Lower lobe of right lung (tissue), 2 donors: ENCODE data around the gene PML. TPM values are rescaled to one million over a fixed set of nuclear protein-coding genes. Genes with fewer than 3 reads are reported as not detected.

Experiments used
- ATAC-seq, 2 donors: fragments of 200-7000 bp; cut with Tn5 transposase; one replicate each; pipeline ENCODE4 v1.9.1; 2020 to 2022; ENCODE audit warnings: mild to moderate bottlenecking in 2 of 2, moderate library complexity in 2 of 2
- DNase-seq: peaks from one replicate; pipeline ENCODE4 v3.0.0-alpha.2; 2020
- H3K27ac ChIP-seq: fragments of 200-600 bp; one replicate; pipeline ENCODE4 v1.8.0; 2022
- H3K27me3 ChIP-seq: fragments of 200-600 bp; one replicate; pipeline ENCODE4 v1.8.0; 2022; ENCODE audit warnings: low read depth
- H3K36me3 ChIP-seq: fragments of 200-600 bp; one replicate; pipeline ENCODE4 v1.8.0; 2022; ENCODE audit warnings: mild to moderate bottlenecking
- H3K4me1 ChIP-seq: fragments of 200-600 bp; one replicate; pipeline ENCODE4 v1.8.0; 2022
- H3K4me3 ChIP-seq: fragments of 200-600 bp; one replicate; pipeline ENCODE4 v1.8.0; 2022; ENCODE audit warnings: mild to moderate bottlenecking
- H3K9me3 ChIP-seq: fragments of 200-600 bp; one replicate; pipeline ENCODE4 v1.8.0; 2022
- intact Hi-C: fragments of 100-400 bp; cut with DNase I; formaldehyde crosslinking; loops from one replicate; pipeline ENCODE4 v1.11.0; 2022
- total RNA-seq: library from RNA; stranded (reverse); fragmentation: NEBNext Ultra II Directional; extraction: Animal tissue kit (Norgen Biotek cat#: 25700); gene quantifications from one replicate; pipeline ENCODE4 v1.2.1, GENCODE V29; 2021
- TF ChIP-seq, protein P1 (sequence below): fragments of 200-600 bp; IDR thresholded peaks from one replicate; pipeline ENCODE4 v1.8.0; 2022; ENCODE audit warnings: antibody characterized with exemption, mild to moderate bottlenecking
- donor health status: DM: no; HTN: yes; CAD: no; lungs with severe emphysema.

The PML gene
- total RNA-seq, 1 donor from 2014 or later, result 79.4 TPM

DNA sequence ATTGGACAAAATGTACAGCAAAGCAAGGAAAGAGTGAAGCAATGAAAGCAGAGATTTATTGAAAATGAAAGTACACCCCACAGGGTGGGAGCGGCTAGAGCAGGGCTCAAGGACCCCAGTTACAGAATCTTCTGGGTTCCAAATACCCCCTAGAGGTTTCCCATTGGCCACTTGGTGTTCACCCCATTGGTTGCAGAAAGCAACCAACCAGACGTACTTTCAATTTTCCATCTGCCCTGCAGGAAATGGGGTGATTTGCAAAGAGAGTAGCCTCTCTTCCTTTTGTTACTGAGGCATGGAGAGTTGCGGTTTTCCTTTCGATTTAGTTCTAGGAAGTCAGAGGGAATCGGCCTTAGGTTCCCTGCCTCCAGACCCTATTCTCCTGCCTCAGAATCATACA, 2.4 kb downstream of the PML start:
- H3K9me3 ChIP-seq, result no peaks in the 10 kb centered on the region
- no peaks in the 10 kb centered on the region for H3K27me3 ChIP-seq
- TF ChIP-seq, protein P1, sequence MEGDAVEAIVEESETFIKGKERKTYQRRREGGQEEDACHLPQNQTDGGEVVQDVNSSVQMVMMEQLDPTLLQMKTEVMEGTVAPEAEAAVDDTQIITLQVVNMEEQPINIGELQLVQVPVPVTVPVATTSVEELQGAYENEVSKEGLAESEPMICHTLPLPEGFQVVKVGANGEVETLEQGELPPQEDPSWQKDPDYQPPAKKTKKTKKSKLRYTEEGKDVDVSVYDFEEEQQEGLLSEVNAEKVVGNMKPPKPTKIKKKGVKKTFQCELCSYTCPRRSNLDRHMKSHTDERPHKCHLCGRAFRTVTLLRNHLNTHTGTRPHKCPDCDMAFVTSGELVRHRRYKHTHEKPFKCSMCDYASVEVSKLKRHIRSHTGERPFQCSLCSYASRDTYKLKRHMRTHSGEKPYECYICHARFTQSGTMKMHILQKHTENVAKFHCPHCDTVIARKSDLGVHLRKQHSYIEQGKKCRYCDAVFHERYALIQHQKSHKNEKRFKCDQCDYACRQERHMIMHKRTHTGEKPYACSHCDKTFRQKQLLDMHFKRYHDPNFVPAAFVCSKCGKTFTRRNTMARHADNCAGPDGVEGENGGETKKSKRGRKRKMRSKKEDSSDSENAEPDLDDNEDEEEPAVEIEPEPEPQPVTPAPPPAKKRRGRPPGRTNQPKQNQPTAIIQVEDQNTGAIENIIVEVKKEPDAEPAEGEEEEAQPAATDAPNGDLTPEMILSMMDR, result peak; percentile 17
- peaks cover 34% of the 10 kb centered on the region for H3K36me3 ChIP-seq
- intact Hi-C loops, result loop anchor here (10.0 kb wide), 1 partner anchor 48 kb away; no protein-coding TSS in a partner anchor
- H3K4me1 ChIP-seq, result peaks cover 85% of the 10 kb centered on the region
- H3K27ac ChIP-seq, result peak overlapping the region; percentile 64
- DNase-seq (no peak), ATAC-seq (no peak)
- H3K4me3 ChIP-seq, result peak overlapping the region; percentile 75

GRCh38 chr15:73997986-73998385, 3.5 kb downstream of the PML start:
- H3K27ac ChIP-seq, result no peak overlapping the region
- ATAC-seq (no peak), DNase-seq (no peak)
- no peaks in the 10 kb centered on the region for H3K9me3 ChIP-seq
- intact Hi-C loops, result loop anchor here (10.0 kb wide), 1 partner anchor 47 kb away; no protein-coding TSS in a partner anchor
- peak overlapping the region; percentile 75 for H3K4me3 ChIP-seq
- no peaks in the 10 kb centered on the region for H3K27me3 ChIP-seq
- TF ChIP-seq, protein P1, result no peak
- H3K4me1 ChIP-seq, result peaks cover 81% of the 10 kb centered on the region
- H3K36me3 ChIP-seq, result peaks cover 44% of the 10 kb centered on the region

- Histone ChIP-seq H3K27me3 (no peaks in the 10 kb centered on the region), H3K4me1 (peaks cover 80% of the 10 kb centered on the region), H3K36me3 (peaks cover 51% of the 10 kb centered on the region), H3K9me3 (no peaks in the 10 kb centered on the region), H3K4me3 (no peak overlapping the region), H3K27ac (peak overlapping the region; percentile 47)
- DNase-seq (no peak), ATAC-seq (no peak)
- intact Hi-C loops, result no loop called here
- TF ChIP-seq, protein P1, result no peak
These were observed 12.5 kb downstream of the PML start for GRCh38 chr15:74006774-74007639.

- TF ChIP-seq, protein P1, result no peak
- peaks cover 43% of the 10 kb centered on the region for H3K36me3 ChIP-seq
- H3K27me3 ChIP-seq, result no peaks in the 10 kb centered on the region
- DNase-seq (no peak), ATAC-seq (peak in 1 of 2 donors; percentile 12)
- peaks cover 86% of the 10 kb centered on the region for H3K4me1 ChIP-seq
- intact Hi-C loops, result no loop called here
- H3K9me3 ChIP-seq, result no peaks in the 10 kb centered on the region
- no peak overlapping the region for H3K27ac ChIP-seq
- no peak overlapping the region for H3K4me3 ChIP-seq
These were observed 13.4 kb downstream of the PML start for GRCh38 chr15:74007820-74008371.

DNA sequence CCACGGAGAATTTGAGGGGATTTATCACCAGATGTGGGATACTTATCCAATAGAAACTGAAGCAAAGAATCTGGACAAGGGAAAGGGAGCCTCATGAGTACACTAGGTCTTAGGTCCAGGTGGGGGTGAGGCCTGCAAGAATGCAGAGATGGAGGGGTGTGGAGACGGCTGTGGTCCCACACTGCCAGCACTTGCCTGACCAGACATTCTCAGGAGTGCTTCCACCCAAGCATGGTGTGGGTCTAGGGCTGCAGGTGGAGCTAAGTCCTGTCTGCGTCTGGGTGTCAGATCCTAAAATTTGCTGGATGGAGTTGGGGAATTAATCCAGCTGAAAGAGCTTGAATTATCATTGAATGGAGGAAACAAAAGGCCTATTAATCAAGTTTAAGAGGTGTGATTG, 14.4 kb downstream of the PML start:
- intact Hi-C loops, result no loop called here
- no peaks in the 10 kb centered on the region for H3K27me3 ChIP-seq
- no peaks in the 10 kb centered on the region for H3K9me3 ChIP-seq
- no peak for ATAC-seq
- H3K4me3 ChIP-seq, result no peak overlapping the region
- H3K36me3 ChIP-seq, result peaks cover 38% of the 10 kb centered on the region
- TF ChIP-seq, protein P1, result no peak
- no peak for DNase-seq
- H3K27ac ChIP-seq, result no peak overlapping the region
- H3K4me1 ChIP-seq, result peaks cover 84% of the 10 kb centered on the region
